IMR-90 (cell line): ENCODE results near the gene WDR5. TPM values are rescaled to one million over a fixed set of nuclear protein-coding genes. Genes with fewer than 3 reads are reported as not detected.
A peak's percentile ranks its signal among the peaks of the same experiment; 100 is the strongest.

Source experiments
- ATAC-seq: fragments of 200-7000 bp; cut with Tn5 transposase; 2 replicates; pipeline ENCODE4 v1.9.1; 2020; ENCODE audit warnings: low read depth, mild to moderate bottlenecking, moderate library complexity
- BruUV-seq: library from RNA; stranded (reverse); fragments of 400-500 nt; replicated peaks from 2 replicates; lab custom pipeline; 2021; lab: Mats Ljungman, UMichigan
- CTCF ChIA-PET: fragments of 300-600 bp; formaldehyde crosslinking; extraction: SDS; loops from one replicate; lab custom pipeline; 2021; ENCODE audit warnings: antibody characterized with exemption; lab: Yijun Ruan, JAX
- POLR2A ChIA-PET: fragments of 300-600 bp; sonication (Branson Sonifier 250); formaldehyde crosslinking; loops from one replicate; lab custom pipeline; 2022; ENCODE audit warnings: antibody characterized with exemption; ENCODE audit not compliant: unreplicated experiment; lab: Charles Lee
- DNase-seq: peaks from one replicate; pipeline ENCODE4 v3.0.0; 2013
- H2AFZ ChIP-seq: replicated peaks from 2 replicates; pipeline ENCODE3; 2013; ENCODE audit warnings: low read length, mild to moderate bottlenecking; ENCODE audit not compliant: poor library complexity
- H2AK5ac ChIP-seq: 2 replicates; pipeline ENCODE4 v1.6.1; 2013; ENCODE audit warnings: low read depth, low read length, inconsistent platforms
- H2AK9ac ChIP-seq: replicated peaks from 2 replicates; pipeline ENCODE3; 2013; ENCODE audit warnings: mild to moderate bottlenecking, low read depth, low read length, moderate library complexity; ENCODE audit not compliant: poor library complexity
- H2BK120ac ChIP-seq: 2 replicates; pipeline ENCODE4 v1.6.1; 2013; ENCODE audit warnings: low read depth, low read length, inconsistent platforms
- H2BK15ac ChIP-seq: 3 replicates; pipeline ENCODE4 v1.6.1; 2013; ENCODE audit warnings: low read depth, low read length, inconsistent platforms
- H2BK20ac ChIP-seq: 2 replicates; pipeline ENCODE4 v1.6.1; 2013; ENCODE audit warnings: low read depth, mild to moderate bottlenecking, inconsistent platforms, low read length, moderate library complexity
- H2BK5ac ChIP-seq: 2 replicates; pipeline ENCODE4 v1.6.1; 2013; ENCODE audit warnings: mild to moderate bottlenecking, low read depth, low read length, inconsistent platforms; ENCODE audit not compliant: poor library complexity, severe bottlenecking
- H3K14ac ChIP-seq: replicated peaks from 2 replicates; pipeline ENCODE4 v1.6.1; 2013; ENCODE audit warnings: low read depth, low read length, inconsistent platforms
- H3K18ac ChIP-seq: 2 replicates; pipeline ENCODE4 v1.6.1; 2013; ENCODE audit warnings: low read depth, low read length, control low read depth
- H3K23ac ChIP-seq: 2 replicates; pipeline ENCODE4 v1.6.1; 2013; ENCODE audit warnings: low read depth, low read length, inconsistent platforms
- H3K27ac ChIP-seq: 2 replicates; pipeline ENCODE4 v1.5.1; 2013; ENCODE audit warnings: mild to moderate bottlenecking, control low read depth, low read length; ENCODE audit not compliant: insufficient read depth
- H3K27me3 ChIP-seq: 2 replicates; pipeline ENCODE4 v1.6.1; 2013; ENCODE audit warnings: low read length; ENCODE audit not compliant: control insufficient read depth, insufficient read depth
- H3K36me3 ChIP-seq: 2 replicates; pipeline ENCODE4 v1.6.1; 2013; ENCODE audit warnings: low read length, mixed read lengths; ENCODE audit not compliant: control insufficient read depth, insufficient read depth
- H3K4ac ChIP-seq: 2 replicates; pipeline ENCODE4 v1.6.1; 2013; ENCODE audit warnings: low read depth, low read length, inconsistent platforms
- H3K4me1 ChIP-seq: 2 replicates; pipeline ENCODE4 v1.6.1; 2013; ENCODE audit warnings: low read length, mixed read lengths; ENCODE audit not compliant: control insufficient read depth, insufficient read depth
- H3K4me2 ChIP-seq: 2 replicates; pipeline ENCODE4 v1.6.1; 2013; ENCODE audit warnings: low read depth, mild to moderate bottlenecking, control low read depth, low read length, moderate library complexity
- H3K4me3 ChIP-seq: 2 replicates; pipeline ENCODE4 v1.5.1; 2013; ENCODE audit warnings: low read depth, mild to moderate bottlenecking, control low read depth, low read length, moderate library complexity; ENCODE audit not compliant: insufficient read depth
- H3K56ac ChIP-seq: 2 replicates; pipeline ENCODE4 v1.6.1; 2013; ENCODE audit warnings: low read length, inconsistent platforms; ENCODE audit not compliant: insufficient read depth; ENCODE audit errors: extremely low read depth
- H3K79me1 ChIP-seq, 2 experiments: 2 replicates each; pipeline ENCODE4 v1.6.1; 2013; ENCODE audit warnings: low read length in 2 of 2, inconsistent platforms in 1 of 2, low read depth in 1 of 2
- H3K9ac ChIP-seq: 2 replicates; pipeline ENCODE4 v1.6.1; 2013; ENCODE audit warnings: low read depth, low read length, control low read depth
- H3K9me1 ChIP-seq: 2 replicates; pipeline ENCODE4 v1.6.1; 2013; ENCODE audit warnings: low read length, inconsistent platforms; ENCODE audit not compliant: insufficient read depth
- H3K9me3 ChIP-seq: 2 replicates; pipeline ENCODE4 v1.6.1; 2013; ENCODE audit warnings: low read length; ENCODE audit not compliant: control insufficient read depth, insufficient read depth
- H4K20me1 ChIP-seq: 2 replicates; pipeline ENCODE4 v1.6.1; 2013; ENCODE audit warnings: low read length, inconsistent platforms; ENCODE audit not compliant: insufficient read depth
- H4K5ac ChIP-seq: 2 replicates; pipeline ENCODE4 v1.6.1; 2013; ENCODE audit warnings: mild to moderate bottlenecking, low read depth, low read length, control low read depth
- H4K8ac ChIP-seq, 2 experiments: 2 replicates each; pipeline ENCODE4 v1.6.1; 2013; ENCODE audit warnings: low read depth in 2 of 2, low read length in 2 of 2, control low read depth in 1 of 2, inconsistent platforms in 1 of 2
- H4K91ac ChIP-seq: 2 replicates; pipeline ENCODE4 v1.6.1; 2013; ENCODE audit warnings: low read depth, low read length, inconsistent platforms; ENCODE audit not compliant: insufficient read depth
- BHLHE40 ChIP-seq: fragments of 150-350 bp; IDR thresholded peaks from 2 replicates; pipeline ENCODE4 v1.6.1; 2016; ENCODE audit warnings: mild to moderate bottlenecking, low read depth, low read length
- CEBPB ChIP-seq: IDR thresholded peaks from 2 replicates; pipeline ENCODE4 v1.6.1; 2012; ENCODE audit warnings: low read depth, low read length, improper control_type of control experiment
- RFX5 ChIP-seq: IDR thresholded peaks from 2 replicates; pipeline ENCODE4 v1.8.0; 2012; ENCODE audit warnings: low read depth, mild to moderate bottlenecking, low read length, moderate library complexity
- SMC3 ChIP-seq: fragments of 150-350 bp; IDR thresholded peaks from 2 replicates; pipeline ENCODE4 v1.6.1; 2016; ENCODE audit warnings: low read depth, mild to moderate bottlenecking, antibody characterized with exemption, low read length, moderate library complexity
- WGBS, 2 experiments: methylation state at CpG; one replicate each; pipeline versions ENCODE4 v1.1.5 to v1.1.7; 2013; ENCODE audit warnings: missing lambda C conversion rate in 2 of 2; ENCODE audit not compliant: insufficient read length in 1 of 2; ENCODE audit errors: extremely low coverage in 2 of 2; 5-methylcytosine and 5-hydroxymethylcytosine counted together
- dilution Hi-C: fragments of 300-500 bp; cut with HindIII; formaldehyde crosslinking; loops from one replicate; pipeline ENCODE4 v1.14.3; 2018; ENCODE audit warnings: low sequenced_read_pairs; ENCODE audit not compliant: unreplicated experiment
- in situ Hi-C: fragments of 300-500 bp; cut with MboI; formaldehyde crosslinking; loops from 3 replicates; pipeline ENCODE4 v1.14.3; 2019; ENCODE audit warnings: low sequenced_read_pairs, inconsistent platforms, mixed read lengths
- intact Hi-C: fragments of 100-400 bp; cut with micrococcal nuclease; formaldehyde crosslinking; loops from 2 replicates; pipeline ENCODE4 v1.10.0; 2022
- polyA plus RNA-seq, 3 experiments: library from polyadenylated mRNA; depleted of rRNA; stranded (reverse); fragments of >200 nt; gene quantifications; 2 replicates each; pipeline ENCODE4 v1.2.3, GENCODE V29; 2012; ENCODE audit warnings: low replicate concordance in 1 of 3
- total RNA-seq: library from RNA; depleted of rRNA; stranded (reverse); fragments of >200 nt; gene quantifications from 2 replicates; pipeline ENCODE4 v1.2.3, GENCODE V29; 2012

The WDR5 gene
- total and polyA plus RNA-seq, 2 of the 4 experiments (the other 2 are of a cell fraction) = 18.3 to 26.6 TPM

- H3K23ac ChIP-seq = no peak overlapping the region; the same call in 1 of the 2 replicates
- no peak overlapping the region for H2BK5ac ChIP-seq
- no peak overlapping the region for H4K5ac ChIP-seq
- peaks cover 42 to 51% of the 10 kb centered on the region in 2 experiments for H3K79me1 ChIP-seq
- no peaks in the 10 kb centered on the region for H3K9me3 ChIP-seq
- TF ChIP-seq BHLHE40 (no peak), RFX5 (no peak), CEBPB (peak; percentile 83), SMC3 (no peak)
- peaks cover 27% of the 10 kb centered on the region for H3K36me3 ChIP-seq
- ChIA-PET POLR2A (no interaction called here), CTCF (no interaction called here)
- H2BK15ac ChIP-seq = no peak overlapping the region
- H3K4me2 ChIP-seq = peak overlapping the region; percentile 34
- no peak overlapping the region for H3K14ac ChIP-seq
- ATAC-seq (no peak), DNase-seq (peak; percentile 44)
- H3K27ac ChIP-seq = peak overlapping the region; percentile 39; the same call in 1 of the 2 replicates
- H2AK5ac ChIP-seq = no peak overlapping the region
- no peak overlapping the region for H2BK120ac ChIP-seq
- no peaks in the 10 kb centered on the region for H3K27me3 ChIP-seq
- peak overlapping the region; percentile 9; the same call in 1 of the 2 replicates for H3K9ac ChIP-seq
- H2AFZ ChIP-seq = no peak overlapping the region
- BruUV-seq = no TSS peak
- H3K4me3 ChIP-seq = no peak overlapping the region
- peaks cover 34% of the 10 kb centered on the region for H4K20me1 ChIP-seq
- dilution Hi-C loops = no loop called here
- H3K9me1 ChIP-seq = peaks cover 13% of the 10 kb centered on the region; the same call in 1 of the 2 replicates
- no peak overlapping the region for H3K18ac ChIP-seq
- no peak overlapping the region; a peak in 1 of 4 replicates for H4K8ac ChIP-seq
- intact Hi-C loops = no loop called here
- no peak overlapping the region for H3K56ac ChIP-seq
- no peak overlapping the region for H4K91ac ChIP-seq
- H3K4me1 ChIP-seq = peaks cover 16% of the 10 kb centered on the region
- in situ Hi-C loops = loop anchor here (25.0 kb wide), 1 partner anchor 352 kb away; no protein-coding TSS in a partner anchor
- no peak overlapping the region for H2AK9ac ChIP-seq
- 49% methylated on average over 6 of the region's 11 CpGs; no CpG with 5 or more reads in 1 of the 2 experiments for WGBS, 2 experiments
- H2BK20ac ChIP-seq = no peak overlapping the region
- no peak overlapping the region for H3K4ac ChIP-seq
Observed at GRCh38 chr9:134139081-134139480, 3.2 kb downstream of the WDR5 start.
